Measurements from ENCODE around the gene MYRF.

DNA sequence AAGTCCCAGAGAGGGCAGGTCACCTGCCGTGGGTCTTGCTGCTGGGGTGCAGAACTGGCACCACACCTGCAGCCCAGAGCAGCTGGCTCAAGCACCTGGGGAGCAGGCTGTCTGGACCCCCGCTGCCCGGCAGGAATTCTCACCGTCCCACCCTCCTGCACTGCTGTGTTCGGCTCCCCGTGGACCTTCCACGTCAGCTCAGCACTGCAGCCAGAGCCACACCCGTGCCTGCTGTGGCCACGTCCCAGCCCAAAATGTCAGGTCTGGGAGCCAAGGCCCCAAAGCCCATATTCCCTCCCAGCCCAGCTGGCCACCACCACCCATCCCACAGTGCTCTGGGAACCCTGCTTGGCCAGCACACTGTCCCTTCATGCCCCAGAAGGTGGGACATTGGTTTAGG lies 28.0 kb upstream of the MYRF start:
- TF ChIP-seq, protein P1, sequence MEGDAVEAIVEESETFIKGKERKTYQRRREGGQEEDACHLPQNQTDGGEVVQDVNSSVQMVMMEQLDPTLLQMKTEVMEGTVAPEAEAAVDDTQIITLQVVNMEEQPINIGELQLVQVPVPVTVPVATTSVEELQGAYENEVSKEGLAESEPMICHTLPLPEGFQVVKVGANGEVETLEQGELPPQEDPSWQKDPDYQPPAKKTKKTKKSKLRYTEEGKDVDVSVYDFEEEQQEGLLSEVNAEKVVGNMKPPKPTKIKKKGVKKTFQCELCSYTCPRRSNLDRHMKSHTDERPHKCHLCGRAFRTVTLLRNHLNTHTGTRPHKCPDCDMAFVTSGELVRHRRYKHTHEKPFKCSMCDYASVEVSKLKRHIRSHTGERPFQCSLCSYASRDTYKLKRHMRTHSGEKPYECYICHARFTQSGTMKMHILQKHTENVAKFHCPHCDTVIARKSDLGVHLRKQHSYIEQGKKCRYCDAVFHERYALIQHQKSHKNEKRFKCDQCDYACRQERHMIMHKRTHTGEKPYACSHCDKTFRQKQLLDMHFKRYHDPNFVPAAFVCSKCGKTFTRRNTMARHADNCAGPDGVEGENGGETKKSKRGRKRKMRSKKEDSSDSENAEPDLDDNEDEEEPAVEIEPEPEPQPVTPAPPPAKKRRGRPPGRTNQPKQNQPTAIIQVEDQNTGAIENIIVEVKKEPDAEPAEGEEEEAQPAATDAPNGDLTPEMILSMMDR (IDR thresholded peaks at IDR 0.05) = no peak
- TF ChIP-seq POLR2A (IDR thresholded peaks at IDR 0.05) (no peak), EP300 (IDR thresholded peaks at IDR 0.05) (no peak)

All from stomach (tissue), 4 donors.